HL-60 (cell line): ENCODE data around the gene AUP1.

Experiments used
- DNase-seq, 2 experiments: peaks; one replicate each; pipeline ENCODE4 v3.0.0-alpha.2; 2010 to 2020; ENCODE audit warnings: low read depth in 1 of 2, low spot score in 1 of 2
- H3K27ac ChIP-seq: fragments of 250-450 bp; sonication (Bioruptor Pico); replicated peaks from 2 replicates; pipeline ENCODE4 v1.5.1; 2020; ENCODE audit warnings: mild to moderate bottlenecking, moderate library complexity
- H3K27me3 ChIP-seq: fragments of 250-450 bp; sonication (Bioruptor Pico); 2 replicates; pipeline ENCODE4 v1.5.1; 2021; ENCODE audit warnings: mild to moderate bottlenecking, moderate library complexity; ENCODE audit not compliant: insufficient read depth, poor library complexity, severe bottlenecking
- H3K4me3 ChIP-seq: replicated peaks from 2 replicates; pipeline ENCODE4 v1.5.1; 2011; ENCODE audit warnings: mild to moderate bottlenecking, control low read depth, low read length; ENCODE audit not compliant: insufficient read depth
- CTCF ChIP-seq: IDR thresholded peaks from one replicate; pipeline ENCODE4 v1.5.1; 2011; ENCODE audit warnings: low read length, control low read depth, inconsistent platforms; ENCODE audit not compliant: insufficient read depth
- GABPA ChIP-seq: IDR thresholded peaks from 2 replicates; pipeline ENCODE4 v1.6.1; 2012; ENCODE audit warnings: low read depth
- POLR2AphosphoS5 ChIP-seq: IDR thresholded peaks from 2 replicates; pipeline ENCODE4 v1.6.1; 2012; ENCODE audit warnings: low read depth
- REST ChIP-seq: IDR thresholded peaks from 2 replicates; pipeline ENCODE4 v1.6.1; 2012; ENCODE audit warnings: low read depth; ENCODE audit not compliant: insufficient replicate concordance
- SPI1 ChIP-seq: IDR thresholded peaks from 2 replicates; pipeline ENCODE4 v1.6.1; 2012; ENCODE audit warnings: low read depth, mild to moderate bottlenecking, borderline replicate concordance

Gene AUP1

GRCh38 chr2:74573747-74574562, 44.4 kb upstream of the AUP1 start:
- DNase-seq: peak in 1 of 2 experiments; percentile 90
- TF ChIP-seq CTCF (no peak), POLR2AphosphoS5 (peak; percentile 77), SPI1 (peak; percentile 95), GABPA (peak; percentile 70), REST (peak; percentile 40)
- Histone ChIP-seq H3K27me3 (no peaks in the 10 kb centered on the region), H3K27ac (peak overlapping the region; percentile 89), H3K4me3 (0 out of 2 replicates have a peak overlapping the region, but pooled peaks have one; percentile 4)

- no peak for DNase-seq
- H3K27me3 ChIP-seq: no peaks in the 10 kb centered on the region
- H3K27ac ChIP-seq: peak overlapping the region; percentile 89
- TF ChIP-seq POLR2AphosphoS5 (no peak), CTCF (no peak), GABPA (no peak), SPI1 (no peak), REST (no peak)
- H3K4me3 ChIP-seq: no peak overlapping the region
Observed at GRCh38 chr2:74572178-74572925, 42.8 kb upstream of the AUP1 start.

- Histone ChIP-seq H3K27ac (peak overlapping the region; percentile 43), H3K4me3 (no peak overlapping the region), H3K27me3 (no peaks in the 10 kb centered on the region)
- TF ChIP-seq REST (no peak), CTCF (no peak), GABPA (no peak), SPI1 (no peak), POLR2AphosphoS5 (no peak)
- DNase-seq: no peak
Observed at GRCh38 chr2:74571058-74571457, 41.6 kb upstream of the AUP1 start.
